ENCODE data around the gene PGAP6.

DNA sequence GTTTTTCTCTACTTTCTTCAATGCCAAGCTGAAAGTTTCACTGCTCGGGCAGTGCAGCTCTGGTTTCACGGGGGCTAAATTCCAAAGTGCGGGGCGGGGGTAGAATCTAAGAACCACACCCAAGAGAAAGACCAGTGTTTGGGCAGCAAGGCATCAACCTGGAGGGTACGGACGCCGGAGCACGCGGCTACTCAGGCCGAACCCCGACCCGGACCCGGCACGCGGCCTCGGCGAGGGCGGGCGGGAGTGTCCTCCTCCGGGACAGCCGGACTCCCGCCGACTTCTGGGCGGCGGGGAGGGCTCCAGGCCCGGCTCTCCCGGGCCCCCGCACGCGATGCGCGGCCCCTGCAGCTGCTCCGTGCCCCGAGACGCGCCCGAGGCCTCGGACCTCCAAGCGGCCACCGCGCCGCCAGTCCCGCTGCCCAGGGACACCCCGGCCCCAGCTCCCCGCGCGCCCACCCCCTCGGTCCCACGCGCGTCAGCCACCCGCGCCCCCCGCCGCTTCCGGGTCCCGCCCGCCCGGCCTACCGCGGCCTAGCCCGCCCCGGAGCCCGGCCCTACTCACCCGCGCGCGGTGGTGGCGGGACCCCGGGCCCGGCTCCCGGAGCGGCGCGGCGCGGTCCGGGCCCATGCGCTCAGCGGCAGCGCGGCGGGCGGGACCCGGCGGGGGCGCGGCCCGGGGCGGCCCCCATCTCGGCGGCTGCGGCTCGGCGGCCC is 29.8 kb downstream of the PGAP6 start:
- TF ChIP-seq, protein P1, sequence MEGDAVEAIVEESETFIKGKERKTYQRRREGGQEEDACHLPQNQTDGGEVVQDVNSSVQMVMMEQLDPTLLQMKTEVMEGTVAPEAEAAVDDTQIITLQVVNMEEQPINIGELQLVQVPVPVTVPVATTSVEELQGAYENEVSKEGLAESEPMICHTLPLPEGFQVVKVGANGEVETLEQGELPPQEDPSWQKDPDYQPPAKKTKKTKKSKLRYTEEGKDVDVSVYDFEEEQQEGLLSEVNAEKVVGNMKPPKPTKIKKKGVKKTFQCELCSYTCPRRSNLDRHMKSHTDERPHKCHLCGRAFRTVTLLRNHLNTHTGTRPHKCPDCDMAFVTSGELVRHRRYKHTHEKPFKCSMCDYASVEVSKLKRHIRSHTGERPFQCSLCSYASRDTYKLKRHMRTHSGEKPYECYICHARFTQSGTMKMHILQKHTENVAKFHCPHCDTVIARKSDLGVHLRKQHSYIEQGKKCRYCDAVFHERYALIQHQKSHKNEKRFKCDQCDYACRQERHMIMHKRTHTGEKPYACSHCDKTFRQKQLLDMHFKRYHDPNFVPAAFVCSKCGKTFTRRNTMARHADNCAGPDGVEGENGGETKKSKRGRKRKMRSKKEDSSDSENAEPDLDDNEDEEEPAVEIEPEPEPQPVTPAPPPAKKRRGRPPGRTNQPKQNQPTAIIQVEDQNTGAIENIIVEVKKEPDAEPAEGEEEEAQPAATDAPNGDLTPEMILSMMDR (IDR thresholded peaks at IDR 0.05), result no peak
- TF ChIP-seq POLR2A (IDR thresholded peaks at IDR 0.05) (no peak), POLR2AphosphoS5 (IDR thresholded peaks at IDR 0.05) (no peak)

All from breast epithelium (tissue), 3 donors.